ENCODE results near the gene CDKN3.
"Not testable (repeated sequence)": the region's sequence is repeated elsewhere in the genome, so short reads cannot be mapped to it uniquely, and the experiment has no call there.

The CDKN3 gene

DNA sequence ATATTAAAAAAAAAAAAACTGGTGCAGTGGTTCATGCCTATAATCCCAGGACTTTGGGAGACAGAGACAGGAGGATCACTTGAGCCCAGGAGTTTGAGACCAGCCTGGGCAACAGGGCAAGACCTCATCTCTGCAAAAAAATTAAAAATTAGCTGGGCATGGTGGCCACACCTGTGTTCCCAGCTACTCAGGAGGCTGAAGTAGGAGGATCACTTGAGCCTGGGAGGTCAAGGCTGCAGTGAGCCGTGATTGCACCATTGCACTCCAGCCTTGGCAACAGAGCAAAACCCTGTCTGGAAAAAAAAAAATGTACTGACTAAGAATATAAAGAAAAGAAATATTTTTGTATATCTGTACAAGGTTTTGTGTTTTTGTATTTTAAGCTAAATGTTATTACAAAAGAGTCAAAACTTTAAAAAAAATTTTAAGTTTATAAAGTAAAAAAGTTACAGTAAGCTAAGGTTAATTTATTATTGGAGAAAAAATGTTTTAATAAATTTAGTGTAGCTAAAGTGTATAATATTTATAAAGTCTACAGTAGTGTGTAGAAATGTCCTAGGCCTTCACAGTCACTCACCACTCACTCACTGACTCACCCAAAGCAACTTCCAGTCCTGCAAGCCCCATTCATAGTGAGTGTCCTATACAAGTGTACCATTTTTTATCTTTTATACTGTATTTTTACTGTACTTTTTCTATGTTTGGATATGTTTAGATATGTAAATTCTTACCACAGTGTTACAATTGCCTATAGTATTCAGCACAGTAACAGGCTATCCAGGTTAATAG lies 60.2 kb downstream of the CDKN3 start:
- DNase-seq (ENCODE audit: low read depth in 2 of 2), result not testable (repeated sequence)

DNA sequence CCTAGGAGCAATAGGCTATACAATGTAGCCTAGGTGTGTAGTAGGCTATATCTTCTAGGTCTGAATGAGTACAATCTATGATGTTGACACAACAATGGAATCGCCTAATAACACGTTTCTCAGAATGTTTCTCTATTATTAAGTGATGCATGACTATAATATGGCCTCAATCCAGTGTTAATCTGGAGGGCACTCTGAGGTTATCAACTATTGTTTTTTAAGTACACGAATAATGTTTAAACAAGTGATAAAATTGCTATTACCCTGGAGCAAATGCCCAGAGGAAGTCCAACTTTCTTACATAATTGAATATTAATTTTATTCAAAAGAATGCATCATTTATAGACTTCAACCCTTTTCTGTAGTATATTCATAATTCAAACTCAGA lies 60.8 kb downstream of the CDKN3 start:
- no peak for DNase-seq (ENCODE audit: low read depth in 2 of 2)

DNA sequence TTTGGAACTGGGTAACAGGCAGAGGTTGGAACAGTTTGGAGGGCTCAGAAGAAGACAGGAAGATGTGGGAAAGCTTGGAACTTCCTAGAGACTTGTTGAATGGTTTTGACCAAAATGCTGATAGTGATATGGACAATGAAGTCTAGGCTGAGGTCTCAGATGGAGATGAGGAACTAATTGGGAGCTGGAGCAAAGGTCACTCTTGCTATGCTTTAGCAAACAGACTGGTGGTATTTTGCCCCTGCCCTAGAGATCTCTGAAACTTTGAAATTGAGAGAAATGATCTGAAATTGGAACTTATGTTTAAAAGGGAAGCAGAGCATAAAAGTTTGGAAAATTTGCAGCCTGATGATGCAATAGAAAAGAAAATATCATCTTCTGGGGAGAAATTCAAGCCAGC lies 61.7 kb downstream of the CDKN3 start:
- not testable (repeated sequence) for DNase-seq (ENCODE audit: low read depth in 2 of 2)

DNA sequence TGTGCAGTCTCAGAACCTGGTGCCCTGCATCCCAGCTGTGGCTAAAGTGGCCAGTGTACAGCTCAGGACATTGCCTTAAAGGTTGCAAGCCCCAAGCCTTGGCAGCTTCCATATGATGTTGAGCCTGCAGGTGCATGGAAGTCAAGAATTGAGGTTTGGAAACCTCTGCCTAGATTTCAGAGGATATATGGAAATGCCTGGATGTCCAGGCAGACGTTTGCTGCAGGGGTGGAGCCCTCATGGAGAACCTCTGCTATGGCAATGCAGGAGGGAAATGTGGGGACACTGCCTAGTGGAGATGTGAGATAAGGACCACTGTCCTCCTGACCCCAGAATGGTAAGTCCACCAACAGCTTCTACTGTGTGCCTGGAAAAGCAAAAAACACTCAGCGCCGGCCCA lies 62.3 kb downstream of the CDKN3 start:
- DNase-seq (ENCODE audit: low read depth in 2 of 2), result no peak

DNA sequence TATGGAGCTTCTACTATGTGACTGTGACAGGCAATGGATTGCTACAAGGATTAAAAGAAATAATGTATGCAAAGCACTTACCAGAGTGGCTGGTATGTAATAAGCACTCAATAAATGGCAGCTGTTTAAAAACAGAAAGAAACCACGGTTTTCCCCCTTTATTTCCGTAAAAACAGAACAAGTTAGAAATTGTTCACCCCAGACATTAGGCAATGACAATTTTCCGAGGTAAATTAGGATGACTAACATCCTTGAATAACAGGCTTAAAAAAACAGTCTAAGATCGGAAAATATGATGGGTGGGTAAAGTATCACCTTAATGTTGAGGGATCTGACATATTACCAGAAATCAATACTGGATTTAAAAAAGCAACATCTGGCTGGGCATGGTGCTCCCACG lies 65.2 kb downstream of the CDKN3 start:
- no peak for DNase-seq (ENCODE audit: low read depth in 2 of 2)

DNA sequence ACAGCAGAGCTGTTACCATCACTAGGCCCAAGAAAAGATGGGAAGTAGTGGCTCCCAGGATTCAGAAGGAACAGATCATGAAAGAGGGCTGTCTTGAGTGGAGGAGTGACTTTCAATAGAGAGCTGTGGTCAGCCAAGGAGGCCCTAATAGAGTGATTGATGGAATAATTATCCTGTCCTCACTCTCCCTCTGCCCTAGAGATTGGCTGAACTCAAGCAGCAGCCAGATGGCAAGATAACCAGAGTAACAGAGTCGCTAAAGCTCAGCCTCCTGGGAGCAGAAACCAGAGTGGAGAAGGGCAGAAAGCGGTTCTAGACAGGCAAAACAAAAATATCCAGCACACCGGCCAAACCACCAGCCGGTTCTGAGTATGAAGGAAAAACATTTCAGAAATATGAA lies 68.8 kb downstream of the CDKN3 start:
- no peak for DNase-seq (ENCODE audit: low read depth in 2 of 2)

DNA sequence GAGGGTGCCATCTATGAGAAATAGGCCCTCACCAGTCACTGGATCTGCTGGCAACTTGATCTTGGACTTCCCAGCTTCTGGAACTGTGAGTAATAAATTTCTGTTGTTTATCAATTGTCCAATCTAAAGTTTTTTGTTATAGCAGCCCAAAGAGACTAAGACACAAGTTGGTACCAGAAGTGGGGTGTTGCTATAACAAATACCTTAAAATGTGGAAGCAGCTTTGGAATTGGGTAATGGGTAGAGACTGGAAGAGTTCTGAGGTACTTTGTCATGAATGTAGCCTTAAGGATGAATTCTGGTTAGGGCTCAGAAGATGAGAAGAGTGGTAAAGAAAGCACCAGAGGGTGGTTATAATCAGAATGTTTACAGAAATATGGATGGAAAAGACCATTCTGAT lies 70.5 kb downstream of the CDKN3 start:
- no peak for DNase-seq (ENCODE audit: low read depth in 2 of 2)

Measured in activated CD8-positive, alpha-beta memory T cell treated with anti-CD3 and anti-CD28 coated beads for 4 hours (primary cell).